ENCODE measurements around the gene TBXAS1.

DNA sequence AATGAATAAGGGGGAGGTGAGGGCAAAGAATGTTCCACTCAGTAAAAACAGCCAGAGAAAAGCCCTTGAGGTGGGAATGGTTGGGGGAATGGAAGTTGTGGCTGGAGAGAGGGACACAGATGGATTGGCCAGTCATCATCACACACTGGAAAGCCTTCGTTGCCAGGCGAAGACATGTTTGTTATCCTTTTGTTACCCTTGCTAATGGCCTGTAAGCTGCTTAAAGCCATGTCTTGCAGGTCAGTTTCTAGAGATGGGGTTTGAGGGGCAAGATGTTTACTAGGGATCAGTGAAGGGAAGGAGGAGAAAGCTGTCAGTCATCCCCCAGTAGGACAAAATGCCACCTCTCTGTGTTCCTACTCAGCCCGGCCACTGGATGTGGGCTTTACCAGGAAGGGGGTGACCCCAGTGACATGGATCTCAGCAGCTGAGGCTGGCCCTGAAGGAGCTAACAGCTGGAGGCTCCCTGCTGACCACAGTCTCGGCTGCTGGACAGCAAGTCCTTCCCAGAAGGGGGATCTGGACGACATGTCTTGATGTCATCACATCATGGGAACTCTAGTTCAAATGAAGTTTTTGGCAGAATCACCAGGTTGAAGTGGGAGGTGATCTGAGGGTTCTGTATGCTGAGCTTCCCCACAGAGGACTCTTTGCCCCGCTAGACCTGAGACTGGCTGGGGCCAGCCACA lies 66.2 kb downstream of the TBXAS1 start:
- TF ChIP-seq CTCF (tag by site-specific recombination; IDR thresholded peaks at IDR 0.05) = no peak
- no peak for TF ChIP-seq ZNF214 (tag by site-specific recombination; IDR thresholded peaks at IDR 0.05; ENCODE audit: borderline replicate concordance)
- no peak for TF ChIP-seq ZNF704 (tag by site-specific recombination; IDR thresholded peaks at IDR 0.05)
- TF ChIP-seq ZBTB44 (tag by site-specific recombination; IDR thresholded peaks at IDR 0.05) = no peak
- no peak for TF ChIP-seq ZNF239 (tag by site-specific recombination; IDR thresholded peaks at IDR 0.05)
